ENCODE data around the gene NRG3. TPM values are rescaled to one million over a fixed set of nuclear protein-coding genes. Genes with fewer than 3 reads are reported as not detected.

The NRG3 gene
- total and polyA plus RNA-seq, 2 donors (not counting 1 experiment from before 2014, with no cell fraction given), result not detected

DNA sequence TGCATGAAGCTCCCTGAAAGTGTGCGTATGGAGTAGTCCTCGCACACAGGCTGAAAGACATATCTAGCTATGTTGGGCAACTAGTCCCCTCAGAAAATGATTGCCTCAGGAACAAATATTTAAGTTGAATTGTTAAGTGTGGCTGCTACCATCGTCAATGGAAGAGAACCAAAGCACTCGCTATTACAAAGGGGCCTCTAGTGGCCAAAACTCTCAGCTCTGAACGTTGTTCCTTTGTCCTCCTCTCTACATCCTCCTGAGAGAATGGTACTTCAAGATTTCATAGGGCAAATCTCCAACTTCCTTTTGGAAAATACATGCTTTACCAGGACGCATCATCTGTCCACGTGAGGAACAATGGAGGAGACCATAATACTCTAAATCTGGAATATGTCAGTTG is 209.9 kb downstream of the NRG3 start:
- no peak overlapping the region for H3K4me3 ChIP-seq (replicated peaks in 1 of 4; ENCODE audit: control extremely low read depth in 1 of 4, insufficient read depth in 1 of 4, low read depth in 3 of 4, low read length in 4 of 4)
- no peak overlapping the region for H3K4me2 ChIP-seq (ENCODE audit: extremely low read depth, insufficient read depth, low read length)
- no peak overlapping the region for H3K9ac ChIP-seq (ENCODE audit: insufficient read depth, low read length)
- no peaks in the 10 kb centered on the region for H3K9me3 ChIP-seq (ENCODE audit: control insufficient read depth, insufficient read depth, low read depth, low read length)
- DNase-seq (ENCODE audit: low read depth in 2 of 2), result no peak
- TF ChIP-seq, protein P1, sequence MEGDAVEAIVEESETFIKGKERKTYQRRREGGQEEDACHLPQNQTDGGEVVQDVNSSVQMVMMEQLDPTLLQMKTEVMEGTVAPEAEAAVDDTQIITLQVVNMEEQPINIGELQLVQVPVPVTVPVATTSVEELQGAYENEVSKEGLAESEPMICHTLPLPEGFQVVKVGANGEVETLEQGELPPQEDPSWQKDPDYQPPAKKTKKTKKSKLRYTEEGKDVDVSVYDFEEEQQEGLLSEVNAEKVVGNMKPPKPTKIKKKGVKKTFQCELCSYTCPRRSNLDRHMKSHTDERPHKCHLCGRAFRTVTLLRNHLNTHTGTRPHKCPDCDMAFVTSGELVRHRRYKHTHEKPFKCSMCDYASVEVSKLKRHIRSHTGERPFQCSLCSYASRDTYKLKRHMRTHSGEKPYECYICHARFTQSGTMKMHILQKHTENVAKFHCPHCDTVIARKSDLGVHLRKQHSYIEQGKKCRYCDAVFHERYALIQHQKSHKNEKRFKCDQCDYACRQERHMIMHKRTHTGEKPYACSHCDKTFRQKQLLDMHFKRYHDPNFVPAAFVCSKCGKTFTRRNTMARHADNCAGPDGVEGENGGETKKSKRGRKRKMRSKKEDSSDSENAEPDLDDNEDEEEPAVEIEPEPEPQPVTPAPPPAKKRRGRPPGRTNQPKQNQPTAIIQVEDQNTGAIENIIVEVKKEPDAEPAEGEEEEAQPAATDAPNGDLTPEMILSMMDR (conservative IDR thresholded peaks at IDR 0.05 in 1 of 2, IDR thresholded peaks at IDR 0.05 in 1 of 2; ENCODE audit: low read depth in 1 of 2, low read length in 2 of 2), result no peak
- TF ChIP-seq EZH2 (IDR thresholded peaks at IDR 0.05; ENCODE audit: low read length, missing control alignments), result no peak
- no peaks in the 10 kb centered on the region for H4K20me1 ChIP-seq (ENCODE audit: control insufficient read depth, extremely low read depth, insufficient read depth, low read length)
- H3K27ac ChIP-seq (ENCODE audit: insufficient read depth, low read length), result no peak overlapping the region
- no peak overlapping the region for H2AFZ ChIP-seq (ENCODE audit: low read length)
- H3K27me3 ChIP-seq (ENCODE audit: control insufficient read depth, insufficient read depth, low read length), result no peaks in the 10 kb centered on the region
- H3K36me3 ChIP-seq (ENCODE audit: control insufficient read depth, insufficient read depth, low read length), result no peaks in the 10 kb centered on the region
- no peaks in the 10 kb centered on the region for H3K4me1 ChIP-seq (ENCODE audit: control insufficient read depth, extremely low read depth, insufficient read depth, low read length)
- no peaks in the 10 kb centered on the region for H3K79me2 ChIP-seq (ENCODE audit: control insufficient read depth, insufficient read depth, low read length)

DNA sequence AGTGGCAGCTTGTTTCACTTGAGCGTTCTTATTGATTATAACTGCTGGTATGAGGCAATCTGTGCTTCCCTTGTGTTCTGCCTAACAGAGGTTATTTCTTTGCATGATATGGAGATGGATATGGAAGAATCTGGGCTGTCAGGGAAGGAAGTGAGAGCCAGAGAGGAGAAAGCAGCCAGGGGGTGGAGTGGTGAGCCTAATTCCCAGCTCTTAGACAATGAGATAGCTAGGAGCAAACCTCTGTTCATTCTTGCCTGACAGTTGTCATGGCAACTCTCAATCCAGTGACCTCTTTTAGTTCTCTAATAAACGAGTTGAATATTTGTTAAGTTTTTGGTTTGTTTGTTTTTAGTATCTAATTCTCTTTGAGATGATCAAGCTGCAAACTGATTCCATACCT is 214.3 kb downstream of the NRG3 start:
- no peaks in the 10 kb centered on the region for H3K27me3 ChIP-seq (ENCODE audit: control insufficient read depth, insufficient read depth, low read length)

DNA sequence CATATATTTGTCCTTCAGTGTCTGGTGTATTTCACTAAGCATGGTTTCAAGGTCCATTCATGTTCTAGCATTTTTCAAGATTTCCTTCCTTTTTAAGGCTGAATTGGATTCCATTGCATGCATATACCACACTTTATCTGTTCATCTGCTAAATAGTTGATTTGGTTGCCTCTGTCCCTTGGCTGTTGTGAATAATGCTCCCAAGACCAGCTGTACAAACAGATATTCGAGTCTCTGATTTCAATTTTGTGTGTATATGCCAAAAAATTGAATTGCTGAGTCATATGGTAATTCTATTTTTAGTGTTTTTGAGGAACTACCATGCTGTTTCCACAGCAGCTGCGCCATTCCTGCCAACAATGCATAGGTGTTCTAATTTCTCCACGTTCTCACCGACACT is 216.4 kb downstream of the NRG3 start:
- no peaks in the 10 kb centered on the region for H3K36me3 ChIP-seq (ENCODE audit: control insufficient read depth, insufficient read depth, low read length)
- no peaks in the 10 kb centered on the region for H3K4me1 ChIP-seq (ENCODE audit: control insufficient read depth, extremely low read depth, insufficient read depth, low read length)
- DNase-seq (ENCODE audit: low read depth in 2 of 2), result no peak
- no peaks in the 10 kb centered on the region for H3K79me2 ChIP-seq (ENCODE audit: control insufficient read depth, insufficient read depth, low read length)
- H4K20me1 ChIP-seq (ENCODE audit: control insufficient read depth, extremely low read depth, insufficient read depth, low read length), result no peaks in the 10 kb centered on the region
- H3K9ac ChIP-seq (ENCODE audit: insufficient read depth, low read length), result no peak overlapping the region
- no peak overlapping the region for H3K4me2 ChIP-seq (ENCODE audit: extremely low read depth, insufficient read depth, low read length)
- H3K4me3 ChIP-seq (replicated peaks in 1 of 4; ENCODE audit: control extremely low read depth in 1 of 4, insufficient read depth in 1 of 4, low read depth in 3 of 4, low read length in 4 of 4), result no peak overlapping the region
- TF ChIP-seq EZH2 (IDR thresholded peaks at IDR 0.05; ENCODE audit: low read length, missing control alignments), result no peak
- TF ChIP-seq, protein P1 (conservative IDR thresholded peaks at IDR 0.05 in 1 of 2, IDR thresholded peaks at IDR 0.05 in 1 of 2; ENCODE audit: low read depth in 1 of 2, low read length in 2 of 2), result no peak
- H3K27ac ChIP-seq (ENCODE audit: insufficient read depth, low read length), result no peak overlapping the region
- no peaks in the 10 kb centered on the region for H3K27me3 ChIP-seq (ENCODE audit: control insufficient read depth, insufficient read depth, low read length)
- H3K9me3 ChIP-seq (ENCODE audit: control insufficient read depth, insufficient read depth, low read depth, low read length), result no peaks in the 10 kb centered on the region
- H2AFZ ChIP-seq (ENCODE audit: low read length), result no peak overlapping the region

More for the DNA sequence above, 214.3 kb downstream of the NRG3 start:
- no peak overlapping the region for H3K9ac ChIP-seq (ENCODE audit: insufficient read depth, low read length)
- no peak for DNase-seq (ENCODE audit: low read depth in 2 of 2)
- H3K79me2 ChIP-seq (ENCODE audit: control insufficient read depth, insufficient read depth, low read length), result no peaks in the 10 kb centered on the region
- H3K36me3 ChIP-seq (ENCODE audit: control insufficient read depth, insufficient read depth, low read length), result no peaks in the 10 kb centered on the region
- no peak overlapping the region for H2AFZ ChIP-seq (ENCODE audit: low read length)
- TF ChIP-seq, protein P1 (conservative IDR thresholded peaks at IDR 0.05 in 1 of 2, IDR thresholded peaks at IDR 0.05 in 1 of 2; ENCODE audit: low read depth in 1 of 2, low read length in 2 of 2), result no peak
- TF ChIP-seq EZH2 (IDR thresholded peaks at IDR 0.05; ENCODE audit: low read length, missing control alignments), result no peak
- no peaks in the 10 kb centered on the region for H4K20me1 ChIP-seq (ENCODE audit: control insufficient read depth, extremely low read depth, insufficient read depth, low read length)
- H3K27ac ChIP-seq (ENCODE audit: insufficient read depth, low read length), result no peak overlapping the region
- H3K4me3 ChIP-seq (replicated peaks in 1 of 4; ENCODE audit: control extremely low read depth in 1 of 4, insufficient read depth in 1 of 4, low read depth in 3 of 4, low read length in 4 of 4), result no peak overlapping the region
- no peaks in the 10 kb centered on the region for H3K9me3 ChIP-seq (ENCODE audit: control insufficient read depth, insufficient read depth, low read depth, low read length)
- H3K4me1 ChIP-seq (ENCODE audit: control insufficient read depth, extremely low read depth, insufficient read depth, low read length), result no peaks in the 10 kb centered on the region
- no peak overlapping the region for H3K4me2 ChIP-seq (ENCODE audit: extremely low read depth, insufficient read depth, low read length)

All from fibroblast of lung (primary cell).